GM21515 (cell line): ENCODE data around the gene SFN.
"Not testable (repeated sequence)": the region's sequence is repeated elsewhere in the genome, so short reads cannot be mapped to it uniquely, and the experiment has no call there.

Source experiments
- ATAC-seq: cut with Tn5 transposase; IDR thresholded peaks from one replicate; pipeline ENCODE4 v1.9.1; 2021; ENCODE audit not compliant: unreplicated experiment

Gene SFN

DNA sequence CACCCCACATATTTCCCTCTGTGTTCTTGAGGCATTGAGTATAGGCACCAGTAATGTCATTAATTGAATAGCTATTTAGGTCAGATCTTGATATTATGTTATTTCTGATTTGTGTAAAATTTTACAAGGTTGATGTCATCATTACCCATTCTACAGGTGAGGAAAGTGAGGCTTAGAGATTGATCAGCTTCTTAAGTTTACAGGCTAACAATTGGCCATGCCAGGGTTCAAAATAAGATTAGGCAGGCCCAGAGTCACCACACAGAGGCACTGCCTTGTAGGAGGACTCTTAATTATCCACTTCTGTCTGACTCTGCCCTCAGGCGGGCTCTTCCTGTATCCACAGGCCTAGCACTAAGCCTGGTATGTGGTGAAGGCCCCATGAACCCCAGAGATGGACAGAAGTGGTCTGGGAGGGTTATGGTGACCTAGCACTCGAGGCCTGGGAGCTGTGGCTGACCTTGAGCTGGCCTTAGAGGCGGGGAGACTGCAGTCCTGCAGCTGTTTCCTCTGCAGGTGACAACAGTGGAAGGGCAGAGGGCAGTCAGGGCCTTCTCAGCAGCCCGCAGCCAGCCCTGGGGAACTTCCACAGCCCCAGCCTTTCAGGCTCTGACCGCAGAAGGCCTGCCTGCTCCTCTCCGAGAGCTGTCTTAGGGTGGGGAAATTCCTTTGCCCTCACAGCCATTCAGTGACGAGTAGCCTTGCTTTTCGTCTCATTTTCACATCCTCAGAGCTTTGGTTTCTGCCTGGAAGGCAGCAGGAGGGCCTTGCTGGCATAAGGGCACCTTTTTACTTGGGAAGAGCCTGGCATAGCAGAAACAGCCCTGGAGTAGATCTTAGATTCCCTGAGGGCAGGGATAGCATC, 24.2 kb upstream of the SFN start:
- ATAC-seq: peak; percentile 83

DNA sequence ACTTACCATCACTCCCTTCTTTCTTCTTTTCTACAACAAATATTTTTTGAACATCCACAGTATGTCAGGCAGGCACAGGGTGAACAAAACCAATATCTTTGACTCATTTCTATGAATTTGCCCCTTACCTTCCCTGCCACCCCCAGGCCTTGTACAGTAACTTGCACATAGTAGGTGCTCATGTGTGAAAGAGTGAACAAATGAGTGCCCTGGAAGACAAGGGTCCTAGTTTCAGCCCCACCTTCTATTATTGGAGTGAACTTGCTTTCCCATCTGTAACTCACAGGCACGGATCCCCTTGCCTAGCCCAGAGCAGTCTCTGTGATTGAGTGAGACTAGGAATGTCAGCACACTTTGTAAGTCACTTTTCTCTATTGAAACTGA, 23.6 kb upstream of the SFN start:
- ATAC-seq: peak; percentile 11

DNA sequence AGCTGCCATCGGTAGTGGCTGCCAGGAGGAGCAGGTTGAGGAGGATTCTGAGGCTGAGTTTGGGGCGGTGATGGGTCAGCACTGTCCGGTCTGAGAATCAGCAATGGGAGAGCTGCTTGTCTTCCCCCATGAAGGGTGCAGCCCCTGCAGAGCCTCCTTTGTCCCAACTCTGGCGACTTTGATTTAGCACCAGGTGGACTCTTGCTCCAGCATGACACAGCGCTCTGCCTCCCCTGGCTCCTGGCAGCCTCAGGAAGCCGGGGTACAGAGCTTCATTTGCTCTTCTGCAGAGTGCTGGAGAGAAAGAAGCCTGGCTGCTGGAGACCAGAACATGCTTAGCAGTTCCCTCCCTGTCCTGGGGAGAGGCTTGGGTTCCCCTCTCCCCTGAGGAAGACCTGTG, 23.2 kb upstream of the SFN start:
- ATAC-seq: no peak

DNA sequence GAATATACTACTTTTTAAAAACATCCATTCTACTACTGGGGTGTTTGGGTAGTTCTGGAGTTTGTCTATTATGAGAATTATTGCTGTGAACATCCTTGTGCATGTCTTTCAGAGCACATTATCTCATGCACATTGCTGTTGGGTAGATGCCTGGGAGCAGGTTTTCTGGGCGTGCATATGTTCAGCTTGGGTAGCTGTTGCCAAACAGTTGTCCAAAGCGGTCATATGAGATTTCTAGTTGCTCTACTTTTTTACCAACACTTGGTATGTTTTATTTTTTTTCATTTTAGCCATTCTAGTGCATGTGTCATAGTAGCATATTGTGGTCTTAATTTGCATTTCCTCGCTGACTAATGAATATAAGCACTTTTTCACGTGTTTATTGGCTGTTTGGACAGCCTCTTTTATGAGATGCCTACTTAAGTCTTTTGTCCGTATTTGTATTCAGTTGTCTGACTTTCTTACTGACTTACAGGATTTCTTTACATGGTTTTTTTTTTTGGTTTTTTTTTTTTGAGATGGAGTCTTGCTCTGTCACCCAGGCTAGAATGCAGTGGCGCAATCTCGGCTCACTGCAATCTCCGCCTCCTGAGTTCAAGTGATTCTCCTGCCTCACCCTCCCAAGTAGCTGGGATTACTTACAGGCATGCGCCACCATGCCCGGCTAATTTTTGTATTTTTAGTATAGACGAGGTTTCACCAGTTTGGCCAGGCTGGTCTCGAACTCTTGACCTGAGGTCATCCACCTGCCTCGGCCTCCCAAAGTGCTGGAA, 18.3 kb upstream of the SFN start:
- ATAC-seq: no peak

DNA sequence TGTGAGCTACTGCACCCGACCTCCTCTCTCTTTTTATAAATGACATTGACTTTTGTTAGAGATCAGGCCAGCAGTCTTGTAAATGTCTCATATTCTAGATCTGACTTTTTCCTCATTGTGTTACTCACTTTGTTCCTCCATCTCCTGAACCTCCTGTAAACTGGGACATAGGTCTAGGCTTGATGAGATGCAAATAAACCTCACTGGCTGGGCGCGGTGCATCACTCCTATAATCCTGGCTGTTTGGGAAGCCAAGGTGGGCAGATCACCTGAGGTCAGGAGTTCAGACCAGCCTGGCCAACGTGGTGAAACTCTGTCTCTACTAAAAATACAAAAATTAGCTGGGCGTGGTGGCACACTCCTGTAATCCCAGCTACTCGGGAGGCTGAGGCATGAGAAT, 15.1 kb upstream of the SFN start:
- not testable (repeated sequence) for ATAC-seq

DNA sequence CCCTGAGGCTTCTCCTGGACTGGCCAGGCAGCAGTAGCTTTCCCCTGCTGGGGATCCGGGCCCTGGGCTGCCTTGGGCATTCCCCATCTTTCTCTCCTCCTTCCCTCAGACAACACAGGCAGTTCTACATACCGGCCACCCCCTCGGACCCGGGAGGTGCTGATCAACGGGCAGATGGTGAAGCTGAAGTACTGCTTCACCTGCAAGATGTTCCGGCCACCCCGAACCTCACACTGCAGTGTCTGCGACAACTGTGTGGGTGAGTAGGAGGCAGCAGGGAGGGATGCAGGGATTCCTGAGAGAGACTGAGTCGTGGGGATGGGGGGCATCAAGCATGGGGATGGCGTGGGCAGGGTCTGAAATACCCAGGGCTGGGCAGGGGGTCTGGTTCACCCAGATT, 14.4 kb upstream of the SFN start:
- no peak for ATAC-seq

DNA sequence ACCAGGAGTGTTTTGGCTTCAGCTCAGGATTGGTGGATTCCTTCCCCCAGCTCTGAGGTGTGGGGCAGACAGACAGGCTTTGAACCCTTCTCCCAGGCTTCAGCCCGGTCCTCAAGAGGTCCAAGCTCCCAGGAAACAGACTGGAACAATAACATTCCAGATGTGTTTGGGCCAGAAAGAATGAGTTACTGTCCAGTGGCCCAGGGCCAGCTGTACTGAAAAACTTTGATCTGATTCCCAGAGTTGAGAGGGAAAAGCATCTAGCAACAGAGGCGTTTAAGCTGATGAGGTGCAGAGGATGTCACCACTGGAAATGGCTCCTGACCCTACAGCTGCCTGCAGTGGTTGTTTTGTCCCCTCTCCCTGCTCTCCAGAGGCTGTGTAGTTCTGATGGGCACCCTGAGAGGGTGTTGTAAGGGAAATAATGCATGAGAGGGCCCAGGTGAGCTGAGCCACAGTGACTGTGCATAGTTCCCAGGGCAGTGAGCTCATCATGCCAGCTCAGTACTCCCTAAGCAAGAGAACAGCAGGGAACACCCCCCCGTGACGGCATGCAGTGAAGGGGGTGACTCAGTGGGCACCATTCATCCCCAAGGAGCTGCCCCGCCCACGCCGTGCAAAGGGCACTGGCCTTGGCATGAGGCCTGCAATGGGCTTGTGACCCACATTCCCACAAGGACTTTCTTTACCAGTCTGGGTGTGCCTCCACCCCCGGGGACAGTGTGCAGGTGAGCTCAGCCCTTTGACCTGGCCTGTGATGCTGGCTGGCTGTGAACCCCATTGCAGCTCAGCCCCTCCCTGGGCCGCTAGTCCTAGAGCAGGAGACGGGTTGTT, 13.8 kb upstream of the SFN start:
- no peak for ATAC-seq

DNA sequence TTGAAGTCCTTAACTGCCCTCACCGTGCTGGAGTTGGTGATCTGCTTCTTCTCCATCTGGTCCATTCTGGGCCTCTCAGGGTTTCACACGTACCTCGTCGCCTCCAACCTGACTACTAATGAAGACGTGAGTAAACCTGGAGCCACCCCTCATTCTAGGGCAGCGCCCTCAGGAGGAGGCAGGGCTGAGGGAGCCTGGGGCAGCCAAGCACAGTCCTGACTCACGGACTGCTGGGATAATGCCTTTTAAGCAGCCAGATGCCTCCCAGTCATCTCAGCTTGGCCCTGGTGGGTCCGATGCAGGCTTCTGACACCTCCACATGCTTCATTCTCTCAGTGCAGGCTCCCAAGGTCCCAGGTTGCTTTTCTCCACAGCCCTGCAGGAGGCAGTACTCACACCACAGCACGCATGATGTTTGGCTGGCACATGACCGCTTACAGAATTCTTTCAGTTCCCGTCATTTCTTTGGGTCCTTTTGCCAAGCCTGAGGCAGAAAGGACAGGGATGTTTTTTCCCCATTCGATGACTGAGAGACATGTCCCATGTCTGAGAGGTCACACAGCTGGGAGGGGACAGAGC, 11.8 kb upstream of the SFN start:
- ATAC-seq: no peak

DNA sequence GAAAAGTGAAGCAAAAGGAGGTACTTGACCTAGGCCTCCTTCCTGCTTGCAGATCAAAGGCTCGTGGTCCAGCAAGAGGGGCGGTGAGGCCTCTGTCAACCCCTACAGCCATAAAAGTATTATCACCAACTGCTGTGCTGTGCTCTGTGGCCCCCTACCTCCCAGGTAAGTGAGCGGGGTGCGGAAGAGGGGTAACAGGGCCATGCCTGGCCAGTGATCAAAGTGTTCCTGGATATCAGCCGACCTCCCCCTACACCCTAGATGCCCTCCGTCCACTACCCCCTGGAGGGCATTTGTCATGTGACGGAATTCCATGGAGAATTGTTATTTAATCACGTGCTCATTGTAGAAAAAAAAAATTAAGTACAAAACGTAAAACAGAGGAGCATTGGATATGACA, 10.2 kb upstream of the SFN start:
- no peak for ATAC-seq

DNA sequence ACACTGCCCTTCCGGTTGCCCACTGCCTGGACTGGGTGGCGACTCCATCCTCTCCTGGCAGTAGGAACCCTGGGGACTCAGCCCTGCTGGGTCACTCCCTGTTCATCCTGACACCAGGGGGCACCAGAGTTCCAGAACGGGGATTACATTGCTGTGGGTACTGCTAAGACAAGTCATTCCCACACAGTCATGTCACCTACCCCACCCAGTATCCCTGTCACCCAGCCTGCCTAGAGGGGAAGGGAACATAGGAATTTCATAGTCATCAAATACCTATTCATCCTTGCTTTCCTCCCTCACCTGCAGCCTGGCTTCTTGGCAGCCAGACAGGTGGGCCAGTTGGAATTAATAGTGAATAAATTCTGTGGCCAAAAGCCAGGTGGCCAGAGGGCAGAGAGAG, 9.8 kb upstream of the SFN start:
- no peak for ATAC-seq

DNA sequence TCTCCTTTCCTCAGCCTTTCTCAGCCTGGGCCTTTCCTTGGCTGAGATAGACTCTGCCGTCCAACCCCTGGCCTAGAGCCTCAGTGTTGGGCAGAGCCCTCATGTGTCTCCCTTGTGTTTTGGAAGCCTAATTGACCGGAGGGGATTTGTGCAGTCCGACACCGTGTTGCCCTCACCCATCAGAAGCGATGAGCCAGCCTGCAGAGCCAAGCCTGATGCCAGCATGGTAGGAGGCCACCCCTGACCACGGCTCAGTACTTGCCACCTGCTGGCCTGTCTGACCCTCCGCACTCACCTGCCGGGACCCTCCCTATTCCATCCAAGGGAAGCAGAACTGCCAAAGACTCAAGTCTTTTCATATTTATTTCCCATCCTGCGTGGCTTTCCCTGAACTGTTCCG, 9.3 kb upstream of the SFN start:
- ATAC-seq: no peak

DNA sequence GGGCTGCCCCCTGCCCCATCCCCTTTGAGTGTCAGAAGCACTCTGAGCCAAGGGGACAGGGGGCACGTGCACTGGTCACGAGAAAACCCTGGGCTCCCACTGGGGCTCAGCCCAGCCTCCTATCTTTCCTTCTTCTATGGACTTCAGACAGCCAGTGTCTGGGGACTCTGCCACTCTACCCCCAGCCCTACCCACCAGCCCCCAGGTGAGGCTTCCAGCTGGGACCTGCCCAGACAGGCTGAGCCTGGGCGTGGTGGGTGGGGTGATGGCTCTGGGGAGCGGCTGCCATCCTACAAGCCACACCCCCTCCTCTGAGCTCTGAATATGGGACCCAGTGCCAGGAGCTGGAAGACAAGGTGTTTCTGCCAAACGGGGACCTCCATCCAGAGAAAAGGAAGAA, 8.0 kb upstream of the SFN start:
- no peak for ATAC-seq

DNA sequence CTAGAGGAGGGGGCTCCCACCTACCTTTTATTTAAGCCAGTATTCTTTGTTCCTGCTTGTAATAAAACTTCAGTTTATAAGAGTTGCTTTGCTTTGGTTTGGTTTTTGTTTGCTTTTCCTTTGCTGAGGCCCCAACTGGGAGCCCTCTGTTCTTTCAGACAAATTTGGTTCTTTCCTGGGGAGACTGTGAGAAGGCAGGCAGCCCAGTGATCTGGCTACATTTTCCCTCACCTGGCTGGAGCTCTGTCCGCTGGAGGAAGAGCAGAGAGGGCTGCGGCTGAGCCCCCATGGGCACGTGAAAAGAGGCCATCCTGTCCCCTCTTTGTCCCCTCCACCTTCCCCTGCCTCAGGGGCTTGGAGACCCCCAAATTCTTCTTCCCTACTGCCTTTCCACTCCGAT, 7.3 kb upstream of the SFN start:
- no peak for ATAC-seq

DNA sequence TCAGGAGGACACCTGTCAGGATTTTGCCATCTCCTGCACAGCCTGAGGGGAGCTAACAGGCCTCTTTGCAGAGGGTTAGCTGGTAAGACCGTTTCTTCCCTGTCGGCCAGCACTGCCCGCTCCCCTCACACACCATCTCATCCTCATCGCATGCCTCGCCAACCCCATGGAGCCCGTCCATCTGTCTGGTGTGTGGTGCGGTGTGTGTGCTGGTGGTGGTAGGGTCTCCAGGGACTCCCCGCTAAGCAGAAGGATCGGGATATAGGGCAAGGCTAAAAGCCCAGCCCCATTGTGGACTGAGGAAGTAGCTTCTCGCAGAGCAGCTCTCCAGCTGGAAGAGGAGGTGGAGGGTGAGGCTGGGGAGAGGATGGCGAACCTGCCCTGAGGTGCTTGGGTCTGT, 6.8 kb upstream of the SFN start:
- ATAC-seq: no peak

DNA sequence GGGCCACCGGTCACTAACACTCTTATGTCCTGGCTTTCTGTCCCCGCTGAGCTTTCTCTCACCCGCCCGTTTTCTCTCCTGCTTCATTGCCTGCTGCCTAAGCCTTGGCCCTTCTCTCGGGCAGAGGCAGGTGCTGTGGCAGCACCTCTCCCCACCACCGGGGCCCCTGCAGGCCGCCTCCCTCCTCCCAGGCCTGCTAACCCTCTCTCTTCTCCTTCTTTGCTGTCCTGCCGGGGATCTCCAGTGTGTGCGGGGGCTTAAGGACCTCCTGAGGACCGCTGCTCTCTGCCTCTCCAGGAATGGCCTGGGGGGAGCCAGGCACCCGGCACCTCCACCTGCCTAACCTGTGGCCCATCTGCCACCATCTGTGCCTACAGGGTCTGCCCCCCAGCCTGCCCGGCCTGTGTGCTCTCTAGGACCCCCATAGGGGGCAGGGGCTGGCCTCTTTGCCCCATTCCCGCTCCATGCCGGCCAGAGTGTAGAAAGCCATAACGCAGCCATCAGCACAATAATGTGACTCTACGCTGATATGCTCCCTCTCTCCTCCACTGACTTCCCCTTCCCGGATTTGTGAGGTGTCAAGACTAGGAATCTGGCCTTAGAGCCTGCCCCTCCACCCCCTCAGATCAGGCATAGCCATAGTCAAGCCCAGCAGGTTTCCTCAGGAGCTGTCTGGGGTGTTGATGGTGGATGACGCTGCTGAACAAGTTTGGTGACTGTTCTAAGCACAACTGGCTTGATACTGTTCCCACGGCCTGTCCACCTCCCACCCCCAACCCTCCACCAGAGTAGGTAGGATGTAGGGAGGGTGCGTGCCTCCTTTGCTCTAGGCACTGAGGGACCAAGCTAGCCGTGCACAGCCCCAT, 6.1 kb upstream of the SFN start:
- ATAC-seq: no peak

DNA sequence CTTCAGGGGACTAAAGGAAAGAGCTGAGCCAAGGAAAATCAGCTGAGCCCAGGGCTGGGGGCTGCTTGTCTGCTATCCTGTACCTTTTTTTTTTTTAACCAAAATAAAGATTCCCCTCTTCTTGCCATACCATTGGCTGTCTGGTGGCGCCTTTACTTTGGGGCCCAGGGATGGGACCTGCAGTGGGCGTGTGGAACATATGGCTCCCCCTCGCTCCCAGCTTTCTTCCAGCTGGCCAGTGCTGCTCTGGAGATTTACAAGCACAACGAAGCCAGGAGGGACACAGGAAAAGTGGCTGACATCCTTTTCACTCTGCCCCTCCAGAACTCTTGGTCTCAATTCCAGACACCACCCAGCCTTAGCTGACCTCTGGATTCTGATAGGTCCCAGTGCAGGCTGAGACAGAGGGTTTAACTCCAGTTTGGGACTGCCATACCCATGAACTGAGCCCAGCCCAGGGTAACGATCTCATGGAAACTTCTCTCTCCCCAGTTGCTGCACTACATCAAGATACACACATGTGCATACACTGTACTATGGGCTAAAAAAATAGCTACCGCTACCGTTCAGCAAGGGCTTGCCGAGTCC, 5.4 kb upstream of the SFN start:
- ATAC-seq: no peak

DNA sequence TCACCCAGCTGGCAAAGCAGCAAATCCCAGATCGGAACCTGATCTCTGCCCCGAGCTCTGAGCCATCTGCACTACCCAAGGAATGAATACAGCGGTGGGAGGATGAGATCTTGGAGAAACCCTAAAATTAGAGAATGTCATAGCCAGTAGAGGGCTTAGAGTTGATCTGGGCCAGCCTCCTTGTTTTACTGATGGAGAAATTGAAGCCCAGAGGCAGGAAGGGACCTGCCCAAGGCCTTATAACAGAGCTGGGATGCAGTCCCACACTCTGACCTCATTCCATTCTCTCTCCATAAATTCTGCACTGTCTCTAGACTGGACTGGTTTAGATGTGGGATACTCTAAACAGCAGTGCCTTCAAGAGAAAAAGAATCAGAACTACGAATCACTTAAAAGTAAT, 4.8 kb upstream of the SFN start:
- ATAC-seq: no peak

DNA sequence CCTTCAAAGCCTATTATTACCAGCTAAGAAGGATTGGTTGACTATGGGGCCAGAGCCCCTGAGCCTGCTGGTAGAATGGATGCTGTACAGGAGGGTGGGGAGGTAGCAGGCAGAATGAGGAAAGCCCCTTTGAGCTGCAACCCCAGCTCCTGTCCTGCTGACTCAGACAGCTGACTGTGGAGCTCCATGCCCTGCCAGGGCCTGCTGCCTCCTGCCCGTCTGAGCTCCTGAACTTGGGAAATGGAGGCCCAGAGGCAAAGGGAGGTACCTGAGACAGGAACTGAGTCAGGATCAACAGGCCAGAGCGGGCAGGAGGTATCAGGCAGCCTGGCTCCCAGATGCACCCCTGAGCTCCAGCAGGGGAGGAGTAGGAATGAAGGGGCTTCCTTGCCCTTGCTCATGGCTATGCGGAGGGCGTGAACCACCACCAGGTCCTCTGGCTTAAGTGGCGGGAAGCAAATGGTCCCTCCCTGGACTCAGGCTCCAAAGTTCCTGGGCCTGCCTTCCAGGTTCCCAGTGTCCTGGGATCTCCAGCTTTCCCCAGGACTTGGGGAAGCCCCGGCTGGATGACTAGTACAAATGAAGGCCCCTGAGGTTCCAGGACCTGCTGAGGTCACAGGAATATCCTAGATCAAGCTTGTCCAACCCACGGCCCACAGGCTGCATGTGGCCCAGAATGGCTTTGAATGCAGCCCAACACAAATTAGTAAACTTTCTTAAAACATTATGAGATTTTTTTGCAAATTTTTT, 3.9 kb upstream of the SFN start:
- no peak for ATAC-seq

DNA sequence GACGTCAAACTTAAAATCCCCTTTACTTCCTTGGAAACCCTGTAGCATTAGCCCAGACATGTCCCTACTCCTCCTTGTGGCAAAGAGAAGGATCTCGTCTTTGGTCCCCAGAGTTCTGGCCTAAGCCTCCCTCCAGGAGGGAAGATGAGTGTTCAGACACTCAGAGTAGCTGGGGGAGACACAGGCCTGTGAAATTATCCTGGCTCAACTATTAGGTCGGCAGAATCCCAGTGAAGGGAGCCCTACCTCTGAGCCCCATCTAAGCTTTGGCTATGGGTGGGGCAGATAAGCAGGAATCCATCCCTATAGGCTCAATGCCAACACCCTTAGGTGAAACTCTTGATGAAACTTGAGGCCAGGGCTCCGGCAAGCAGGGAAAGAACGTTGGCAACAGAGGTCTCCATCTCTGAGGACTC, 1.7 kb upstream of the SFN start:
- no peak for ATAC-seq
